H1 (cell line): ENCODE data around the gene GRM7. TPM values are rescaled to one million over a fixed set of nuclear protein-coding genes. Genes with fewer than 3 reads are reported as not detected.

Experiments used
- GABPA ChIP-seq: IDR thresholded peaks from 2 replicates; pipeline ENCODE4 v1.6.1; 2011; ENCODE audit warnings: mild to moderate bottlenecking, low read length, moderate library complexity, borderline replicate concordance; ENCODE audit not compliant: insufficient read depth
- RNF2 ChIP-seq: fragments of 200-900, 300-1000 bp; sonication (generic); IDR thresholded peaks from 2 replicates; pipeline ENCODE4 v1.7.1; 2016; ENCODE audit warnings: borderline replicate concordance, low read depth, mild to moderate bottlenecking, antibody characterized with exemption, low read length; ENCODE audit not compliant: poor library complexity, severe bottlenecking; ENCODE audit errors: missing control alignments
- SP4 ChIP-seq: IDR thresholded peaks from 2 replicates; pipeline ENCODE4 v1.6.1; 2012; ENCODE audit warnings: low read length, inconsistent platforms
- SRF ChIP-seq: IDR thresholded peaks from 2 replicates; pipeline ENCODE4 v1.6.1; 2011; ENCODE audit warnings: mild to moderate bottlenecking, low read depth, low read length, moderate library complexity
- TEAD4 ChIP-seq: IDR thresholded peaks from 2 replicates; pipeline ENCODE4 v1.6.1; 2012; ENCODE audit warnings: low read depth, low read length, inconsistent platforms, mixed read lengths
- polyA plus RNA-seq, 7 experiments: library from polyadenylated mRNA; depleted of rRNA in 3 of 7; stranded (reverse) in 5 of 7; unstranded in 2 of 7; fragments of >200 nt in 5 of 7; fragments of 200-250 nt in 2 of 7; gene quantifications; 1 replicate in 5 of 7; 2 replicates in 1 of 7; 4 replicates in 1 of 7; pipeline versions ENCODE4 v1.2.1 to v1.2.3, GENCODE V29; 2011 to 2013; ENCODE audit warnings: missing spikeins in 2 of 7, mixed read lengths in 2 of 7
- total RNA-seq: library from RNA; stranded (reverse); fragmentation: NEBNext Ultra II Directional; extraction: Animal tissue kit (Norgen Biotek cat#: 25700); gene quantifications from 2 replicates; pipeline ENCODE4 v1.2.1, GENCODE V29; 2021

GRM7 gene
- total and polyA plus RNA-seq, 2 of the 8 experiments (the other 6 are each of a cell fraction or from before 2014, with no cell fraction given), result 0.17 to 0.24 TPM

DNA sequence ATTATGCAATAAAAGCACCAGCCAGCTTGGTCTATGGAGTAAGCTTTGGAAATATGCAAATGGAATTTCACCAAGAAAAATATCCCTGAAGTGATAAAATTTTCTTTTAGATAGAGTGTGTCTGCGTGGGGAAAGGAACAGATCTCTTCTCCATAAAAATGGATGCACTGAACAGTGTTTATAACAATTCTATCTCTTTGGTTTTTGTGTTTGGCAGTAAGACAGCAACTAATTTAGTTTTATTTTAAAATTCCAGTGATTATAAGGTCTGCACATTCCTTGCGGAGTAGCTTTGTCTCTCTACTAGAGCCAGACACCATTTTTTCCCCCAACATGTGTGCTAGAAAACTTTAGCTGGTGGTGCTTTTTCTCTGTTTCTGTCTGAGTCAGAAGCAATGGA, 712.4 kb downstream of the GRM7 start (continued):
- TF ChIP-seq GABPA, result no peak
- TF ChIP-seq TEAD4, result no peak
- TF ChIP-seq SRF, result no peak
- TF ChIP-seq SP4, result no peak
- TF ChIP-seq RNF2, result no peak
